ENCODE results near the gene GALC.

GALC gene

GRCh38 chr14:87888136-87888999, 104.6 kb downstream of the GALC start:
- no peak for DNase-seq (ENCODE audit: low read depth, low spot score)

GRCh38 chr14:87883750-87884149, 109.2 kb downstream of the GALC start:
- no peak for DNase-seq (ENCODE audit: low read depth, low spot score)
